K562 (cell line): ENCODE measurements around the gene BID. TPM values are rescaled to one million over a fixed set of nuclear protein-coding genes. Genes with fewer than 3 reads are reported as not detected.

ENCODE experiments used
- ATF4 ChIP-seq: fragments of 450-650 bp; formaldehyde crosslinking; IDR thresholded peaks from 2 replicates; pipeline ENCODE4 v1.4.0; 2022; ENCODE audit warnings: mild to moderate bottlenecking, moderate library complexity
- BRF1 ChIP-seq: IDR thresholded peaks from 3 replicates; pipeline ENCODE4 v1.6.1; 2011; ENCODE audit warnings: borderline replicate concordance, mild to moderate bottlenecking; ENCODE audit not compliant: insufficient read length; ENCODE audit errors: extremely low read depth
- CEBPZ ChIP-seq: fragments of 150-350 bp; IDR thresholded peaks from 2 replicates; pipeline ENCODE4 v1.6.1; 2014; ENCODE audit warnings: low read depth, mild to moderate bottlenecking, low read length, borderline replicate concordance
- CREB5 ChIP-seq: fragments of 250-450 bp; sonication (Bioruptor Pico); IDR thresholded peaks from 2 replicates; pipeline ENCODE4 v1.5.0; 2020; ENCODE audit warnings: mild to moderate bottlenecking
- DLX4 ChIP-seq: fragments of 250-450 bp; sonication (Bioruptor Pico); IDR thresholded peaks from 2 replicates; pipeline ENCODE4 v1.6.1; 2021; ENCODE audit warnings: mild to moderate bottlenecking
- E2F4 ChIP-seq: sonication (generic); formaldehyde crosslinking; IDR thresholded peaks from 2 replicates; pipeline ENCODE4 v1.8.0; 2022; ENCODE audit warnings: mild to moderate bottlenecking, low read depth, missing genetic modification reagents
- HDAC3 ChIP-seq: fragments of 450-650 bp; IDR thresholded peaks from 2 replicates; pipeline ENCODE4 v1.6.1; 2018; ENCODE audit warnings: borderline replicate concordance, mild to moderate bottlenecking, moderate library complexity; ENCODE audit not compliant: partially characterized antibody
- HDAC8 ChIP-seq: fragments of 450-650 bp; IDR thresholded peaks from 2 replicates; pipeline ENCODE4 v1.6.1; 2016; ENCODE audit warnings: mild to moderate bottlenecking, missing genetic modification characterization, moderate library complexity, missing compliant biosample characterization
- SAP30 ChIP-seq: fragments of 200-600 bp; sonication (generic); IDR thresholded peaks from 2 replicates; pipeline ENCODE4 v1.6.1; 2012; ENCODE audit warnings: borderline replicate concordance, low read depth, mild to moderate bottlenecking, moderate library complexity, low read length, control low read depth, inconsistent platforms; ENCODE audit not compliant: insufficient read depth, poor library complexity, severe bottlenecking
- STAT5B ChIP-seq: fragments of 250-450 bp; sonication (Bioruptor Pico); IDR thresholded peaks from 2 replicates; pipeline ENCODE4 v1.8.0; 2021; ENCODE audit warnings: mild to moderate bottlenecking, inconsistent platforms
- TCF7 ChIP-seq: sonication (generic); IDR thresholded peaks from 2 replicates; pipeline ENCODE4 v1.6.1; 2016; ENCODE audit warnings: antibody characterized with exemption, borderline replicate concordance
- TFAM ChIP-seq: fragments of 250-450 bp; sonication (Bioruptor Pico); conservative IDR thresholded peaks from 2 replicates; pipeline ENCODE4 v1.5.0; 2021; ENCODE audit warnings: mild to moderate bottlenecking, moderate library complexity
- THRA ChIP-seq: fragments of 450-650 bp; IDR thresholded peaks from 2 replicates; pipeline ENCODE4 v1.6.1; 2017; ENCODE audit warnings: mild to moderate bottlenecking, moderate library complexity
- U2AF1 ChIP-seq: fragments of 200-400 bp; formaldehyde crosslinking; optimal IDR thresholded peaks from 2 replicates; pipeline ENCODE3; 2017; ENCODE audit warnings: mild to moderate bottlenecking, low read depth, low read length, moderate library complexity
- ZNF263 ChIP-seq: sonication (generic); formaldehyde crosslinking; IDR thresholded peaks from 2 replicates; pipeline ENCODE4 v1.8.0; 2022; ENCODE audit warnings: mild to moderate bottlenecking, missing genetic modification reagents, borderline replicate concordance
- ZNF431 ChIP-seq: sonication (generic); formaldehyde crosslinking; IDR thresholded peaks from 2 replicates; pipeline ENCODE4 v1.8.0; 2022; ENCODE audit warnings: mild to moderate bottlenecking, missing genetic modification reagents
- ZNF778 ChIP-seq: fragments of 450-650 bp; formaldehyde crosslinking; IDR thresholded peaks from 2 replicates; pipeline ENCODE4 v1.4.0; 2020; ENCODE audit warnings: mild to moderate bottlenecking, moderate library complexity
- polyA plus RNA-seq, 8 experiments: library from polyadenylated mRNA; depleted of rRNA in 4 of 8; stranded (reverse) in 5 of 8; unstranded in 3 of 8; fragments of >200 nt; fragmentation: Nextera tagmentation in 2 of 8; fragmentation: Illumina TruSeq in 1 of 8; extraction: Ambion mirVana in 2 of 8; extraction: Trizol in 1 of 8; gene quantifications; 2 replicates each; pipeline versions ENCODE4 v1.2.1 to v1.2.3, GENCODE V29; 2011 to 2014; ENCODE audit warnings: inconsistent platforms in 1 of 8, missing spikeins in 1 of 8
- total RNA-seq, 7 experiments: library from RNA; depleted of rRNA in 6 of 7; stranded (reverse); fragments of >200 nt in 6 of 7; fragmentation: Illumina TruSeq in 2 of 7; extraction: Trizol in 2 of 7; gene quantifications; 2 replicates each; pipeline versions ENCODE4 v1.2.1 to v1.2.3, GENCODE V29; 2011 to 2021; ENCODE audit warnings: low replicate concordance in 1 of 7

Gene BID
- total and polyA plus RNA-seq, 9 of the 15 experiments (the other 6 are each of a cell fraction or from before 2014, with no cell fraction given), result 5.2 to 209 (median 63.7) TPM

GRCh38 chr22:17785185-17786184, 11.2 kb upstream of the BID start (continued):
- TF ChIP-seq DLX4 (CRISPR knock-in tag) (no peak), ZNF778 (no peak), ZNF431 (no peak), THRA (no peak), BRF1 (no peak), U2AF1 (no peak), TCF7 (no peak), CEBPZ (no peak), STAT5B (CRISPR knock-in tag) (no peak), HDAC3 (no peak), ATF4 (CRISPR knock-in tag) (no peak), TFAM (CRISPR knock-in tag) (no peak), HDAC8 (tag) (no peak), SAP30 (no peak), ZNF263 (peak; percentile 80), CREB5 (CRISPR knock-in tag) (no peak), E2F4 (CRISPR knock-in tag) (no peak)
